Measurements from ENCODE around the gene CDC42BPG.

Gene CDC42BPG

DNA sequence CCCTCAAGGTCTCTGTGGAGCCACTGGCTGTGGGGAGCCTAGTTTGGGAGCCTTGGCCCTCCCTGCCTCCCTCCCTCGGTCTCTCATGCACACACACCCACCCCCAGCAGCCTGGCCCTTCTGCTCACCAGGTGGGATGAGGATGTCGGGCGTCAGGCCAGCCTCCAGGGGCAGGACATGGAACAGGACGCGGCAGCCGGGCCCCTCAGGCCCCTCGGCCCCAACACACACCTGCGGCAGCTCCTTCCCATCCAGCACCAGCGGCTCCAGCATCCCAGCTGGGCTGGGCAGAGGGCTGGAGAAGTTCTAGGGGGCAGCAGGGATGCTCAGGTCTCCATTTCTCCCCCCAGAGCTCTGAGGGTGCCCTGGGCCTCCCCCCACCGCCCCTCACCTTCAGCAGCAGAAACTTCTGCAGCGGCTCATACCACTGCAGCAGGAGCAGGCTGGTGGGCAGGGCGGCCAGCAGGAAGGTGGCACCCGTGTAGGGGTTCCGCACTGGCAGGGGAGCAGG, 52.6 kb downstream of the CDC42BPG start:
- Histone ChIP-seq H2AFZ (ENCODE audit: low read depth, low read length) (no peak overlapping the region), H3K4me3 (ENCODE audit: low read length) (no peak overlapping the region), H3K9me3 (ENCODE audit: low read length) (no peaks in the 10 kb centered on the region), H3K4me1 (ENCODE audit: insufficient read depth, low read length) (no peaks in the 10 kb centered on the region), H3K27me3 (ENCODE audit: insufficient read depth, low read length) (no peaks in the 10 kb centered on the region), H3K36me3 (ENCODE audit: insufficient read depth, low read length) (no peaks in the 10 kb centered on the region)

DNA sequence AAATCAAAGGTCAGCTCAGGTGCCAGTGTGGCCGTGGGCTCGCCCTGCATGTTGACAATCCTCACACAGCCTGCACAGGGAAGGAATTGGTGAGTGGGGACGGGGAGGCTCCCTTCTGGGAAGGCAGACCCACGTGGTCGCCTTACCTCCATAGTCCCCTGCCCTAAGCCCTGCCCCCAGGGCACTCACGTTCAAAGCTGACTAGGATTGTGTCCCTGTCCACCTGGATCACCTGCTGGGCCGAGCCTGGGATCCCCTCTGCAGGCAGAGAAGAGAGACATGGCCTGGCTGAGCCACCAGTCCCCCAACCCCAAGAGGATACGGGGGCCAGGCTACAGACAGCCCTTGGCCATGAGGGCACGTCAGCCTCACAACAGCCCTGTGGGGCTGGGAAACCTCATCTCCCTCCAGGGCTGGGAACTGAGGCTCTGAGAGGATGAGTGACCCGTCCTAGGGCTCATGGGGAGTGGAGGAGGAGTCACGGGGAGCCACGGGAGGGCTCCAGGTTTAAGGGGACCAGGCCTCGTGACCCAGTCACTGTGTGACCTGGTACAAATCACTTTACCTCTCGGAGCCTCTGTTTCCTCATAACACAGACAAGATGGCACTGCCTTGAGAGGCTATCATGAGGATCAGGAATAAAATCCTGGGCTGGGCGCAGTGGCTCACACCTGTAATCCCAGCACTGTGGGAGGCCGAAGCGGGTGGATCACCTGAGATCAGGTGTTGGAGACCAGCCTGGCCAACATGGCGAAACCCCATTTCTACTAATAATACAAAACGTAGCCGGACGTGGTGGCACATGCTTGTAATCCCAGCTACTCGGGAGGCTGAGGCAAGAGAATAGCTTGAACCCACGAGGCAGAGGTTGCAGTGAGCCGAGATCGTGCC, 54.0 kb downstream of the CDC42BPG start:
- H3K36me3 ChIP-seq (ENCODE audit: insufficient read depth, low read length) = no peaks in the 10 kb centered on the region
- H3K4me1 ChIP-seq (ENCODE audit: insufficient read depth, low read length) = no peaks in the 10 kb centered on the region
- H3K9me3 ChIP-seq (ENCODE audit: low read length) = no peaks in the 10 kb centered on the region
- H3K27me3 ChIP-seq (ENCODE audit: insufficient read depth, low read length) = no peaks in the 10 kb centered on the region
- no peak overlapping the region for H2AFZ ChIP-seq (ENCODE audit: low read depth, low read length)
- H3K4me3 ChIP-seq (ENCODE audit: low read length) = no peak overlapping the region

DNA sequence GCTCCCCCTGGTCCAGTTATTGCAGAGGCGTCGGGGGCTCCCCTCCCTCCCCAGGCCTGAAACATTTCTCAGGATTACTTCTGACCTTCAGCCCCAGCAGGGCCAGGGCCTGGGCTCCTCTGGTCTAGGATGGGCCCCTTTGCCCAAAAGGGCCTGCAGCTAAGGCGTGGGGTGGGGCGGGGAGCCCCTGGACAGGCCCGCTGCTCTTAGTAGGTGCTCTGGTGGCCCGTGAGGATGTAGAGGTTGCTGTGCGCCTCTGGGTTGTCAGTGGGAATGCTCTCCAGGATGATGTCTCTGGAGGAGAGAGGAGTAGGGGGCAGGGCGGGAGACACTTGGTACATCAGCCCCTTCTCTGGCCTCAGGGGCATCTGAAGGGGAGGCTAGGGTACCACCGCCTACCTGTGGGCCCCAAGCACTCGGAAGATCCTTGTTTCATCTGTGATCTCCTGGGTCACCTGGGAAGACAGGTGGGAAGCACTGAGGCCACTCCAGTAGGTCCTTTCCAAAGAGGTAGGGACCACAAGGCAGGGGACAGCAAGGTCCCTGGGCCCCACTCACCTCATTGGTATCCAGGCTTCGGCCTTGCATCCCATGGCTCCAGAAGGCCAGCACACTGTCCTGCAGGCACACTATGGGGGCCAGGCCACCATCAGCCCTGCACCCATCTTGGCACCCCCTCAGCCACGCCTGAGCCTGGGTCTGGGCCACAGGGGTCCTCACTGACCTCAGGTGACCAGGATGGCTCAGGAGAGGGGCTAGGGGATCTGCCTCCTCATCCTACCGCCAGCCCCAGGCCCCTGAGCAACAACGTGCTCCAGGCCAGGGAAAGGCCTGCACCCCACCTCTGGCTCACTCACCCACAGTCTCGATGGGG, 54.9 kb downstream of the CDC42BPG start:
- Histone ChIP-seq H3K36me3 (ENCODE audit: insufficient read depth, low read length) (no peaks in the 10 kb centered on the region), H3K9me3 (ENCODE audit: low read length) (no peaks in the 10 kb centered on the region), H3K4me1 (ENCODE audit: insufficient read depth, low read length) (no peaks in the 10 kb centered on the region), H3K27me3 (ENCODE audit: insufficient read depth, low read length) (no peaks in the 10 kb centered on the region), H3K4me3 (ENCODE audit: low read length) (no peak overlapping the region), H2AFZ (ENCODE audit: low read depth, low read length) (no peak overlapping the region)

DNA sequence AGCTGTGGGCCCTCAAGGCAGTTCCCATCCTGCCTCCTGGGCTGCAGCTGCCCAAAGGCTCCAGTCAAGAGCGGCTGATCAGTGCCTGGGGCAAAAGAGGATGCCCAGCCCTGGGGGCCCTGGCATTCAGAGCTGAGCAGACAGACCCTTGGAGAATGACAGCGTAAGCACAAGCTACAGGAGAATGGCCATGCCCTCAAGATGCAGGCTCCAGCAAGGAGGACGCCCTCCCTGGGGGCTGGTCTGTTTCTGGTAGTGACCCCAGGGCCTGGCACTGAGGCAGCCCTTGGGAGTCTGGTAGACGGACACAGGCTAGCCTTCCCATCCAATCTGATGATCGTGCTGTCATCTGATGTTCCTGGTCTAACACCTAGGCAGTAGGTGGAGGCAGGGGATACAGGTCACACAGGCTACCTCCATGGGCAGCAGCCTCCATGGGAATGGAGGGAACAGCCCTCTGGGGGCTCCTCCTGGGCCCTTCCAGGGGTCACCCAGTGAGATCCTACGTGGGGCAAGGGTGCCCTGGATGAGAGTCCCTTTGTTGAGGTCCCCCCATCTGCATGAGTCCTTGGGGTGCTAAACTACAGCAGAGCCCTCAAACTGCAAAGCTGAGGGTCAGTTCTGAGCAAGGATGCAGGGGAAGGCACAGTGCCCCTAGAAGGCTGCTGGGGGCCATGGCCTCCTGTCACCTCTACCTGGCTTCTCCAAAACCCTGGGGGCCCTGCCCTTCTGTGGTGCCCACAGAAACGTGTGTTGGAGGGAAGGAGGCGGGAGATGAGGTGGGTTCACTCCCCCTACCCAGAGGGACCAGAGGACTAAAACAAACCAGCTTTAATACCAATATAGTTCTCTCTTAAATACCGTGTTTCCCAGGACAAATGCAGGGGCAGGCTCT, 55.9 kb downstream of the CDC42BPG start:
- Histone ChIP-seq H3K27me3 (ENCODE audit: insufficient read depth, low read length) (no peaks in the 10 kb centered on the region), H2AFZ (ENCODE audit: low read depth, low read length) (no peak overlapping the region), H3K36me3 (ENCODE audit: insufficient read depth, low read length) (no peaks in the 10 kb centered on the region), H3K4me1 (ENCODE audit: insufficient read depth, low read length) (no peaks in the 10 kb centered on the region), H3K4me3 (ENCODE audit: low read length) (no peak overlapping the region), H3K9me3 (ENCODE audit: low read length) (no peaks in the 10 kb centered on the region)

DNA sequence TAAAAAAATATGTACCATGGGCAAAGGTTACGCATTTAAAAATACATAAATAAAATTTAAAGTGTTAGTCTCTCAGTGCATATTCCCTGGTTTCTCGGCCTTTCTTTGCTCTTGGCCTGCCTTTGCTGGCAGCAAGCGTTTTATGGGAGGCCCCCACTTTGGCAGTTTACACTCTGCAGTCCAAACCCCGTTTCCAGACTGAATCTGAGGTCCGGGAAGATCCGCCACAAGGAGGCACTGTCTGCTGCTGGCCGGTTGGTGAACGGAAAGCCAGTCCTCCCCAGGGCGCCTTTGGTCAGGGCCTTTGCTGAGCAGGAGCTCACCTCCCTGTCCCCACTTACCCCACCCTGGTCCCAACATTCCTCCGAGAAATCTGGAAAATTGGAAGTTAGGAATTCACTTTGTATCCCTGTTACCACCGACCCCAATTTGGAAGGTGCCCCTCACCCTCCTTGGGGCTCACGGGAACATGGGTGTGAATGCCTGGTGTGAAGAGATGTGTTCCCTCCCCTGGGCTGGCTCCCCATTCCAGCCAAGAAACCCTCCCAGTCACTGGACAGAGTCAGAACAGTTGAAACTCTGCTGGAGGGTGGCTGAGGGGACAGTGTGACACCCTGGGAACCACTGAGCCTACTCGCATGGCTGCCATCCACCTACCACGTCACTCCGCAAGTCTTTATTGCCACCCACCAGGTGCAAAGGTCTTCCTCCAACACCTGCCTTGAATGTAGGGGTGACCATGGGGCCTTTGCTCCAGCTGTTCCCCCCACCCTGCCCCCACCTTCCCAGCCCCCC, 56.7 kb downstream of the CDC42BPG start:
- H3K27me3 ChIP-seq (ENCODE audit: insufficient read depth, low read length) = no peaks in the 10 kb centered on the region
- H3K36me3 ChIP-seq (ENCODE audit: insufficient read depth, low read length) = no peaks in the 10 kb centered on the region

DNA sequence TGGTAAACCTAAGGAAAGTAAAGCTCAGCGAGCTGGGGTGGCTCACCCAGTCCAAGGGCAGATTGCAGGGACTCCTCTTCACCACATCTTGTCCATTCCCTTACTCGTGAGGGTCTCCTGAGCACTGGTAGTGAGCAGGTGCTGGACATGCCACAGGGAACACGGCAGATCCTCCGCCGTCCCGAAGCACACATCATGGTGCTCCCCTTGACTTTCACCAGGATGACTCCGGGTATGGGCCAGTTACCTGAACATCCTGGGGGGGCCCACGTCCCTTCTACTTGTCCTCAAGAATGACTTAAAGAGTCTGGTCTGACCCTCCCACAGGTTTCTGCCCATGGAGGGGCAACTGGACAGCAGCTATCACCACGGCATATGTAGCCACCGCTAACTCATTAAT, 58.1 kb downstream of the CDC42BPG start:
- no peaks in the 10 kb centered on the region for H3K9me3 ChIP-seq (ENCODE audit: low read length)
- H3K4me1 ChIP-seq (ENCODE audit: insufficient read depth, low read length) = no peaks in the 10 kb centered on the region
- H3K27me3 ChIP-seq (ENCODE audit: insufficient read depth, low read length) = no peaks in the 10 kb centered on the region
- H3K4me3 ChIP-seq (ENCODE audit: low read length) = no peak overlapping the region
- H2AFZ ChIP-seq (ENCODE audit: low read depth, low read length) = no peak overlapping the region
- peaks cover under 1% of the 10 kb centered on the region for H3K36me3 ChIP-seq (ENCODE audit: insufficient read depth, low read length)

More for the DNA sequence above, 56.7 kb downstream of the CDC42BPG start:
- Histone ChIP-seq H3K4me3 (ENCODE audit: low read length) (no peak overlapping the region), H2AFZ (ENCODE audit: low read depth, low read length) (no peak overlapping the region), H3K4me1 (ENCODE audit: insufficient read depth, low read length) (no peaks in the 10 kb centered on the region), H3K9me3 (ENCODE audit: low read length) (no peaks in the 10 kb centered on the region)

DNA sequence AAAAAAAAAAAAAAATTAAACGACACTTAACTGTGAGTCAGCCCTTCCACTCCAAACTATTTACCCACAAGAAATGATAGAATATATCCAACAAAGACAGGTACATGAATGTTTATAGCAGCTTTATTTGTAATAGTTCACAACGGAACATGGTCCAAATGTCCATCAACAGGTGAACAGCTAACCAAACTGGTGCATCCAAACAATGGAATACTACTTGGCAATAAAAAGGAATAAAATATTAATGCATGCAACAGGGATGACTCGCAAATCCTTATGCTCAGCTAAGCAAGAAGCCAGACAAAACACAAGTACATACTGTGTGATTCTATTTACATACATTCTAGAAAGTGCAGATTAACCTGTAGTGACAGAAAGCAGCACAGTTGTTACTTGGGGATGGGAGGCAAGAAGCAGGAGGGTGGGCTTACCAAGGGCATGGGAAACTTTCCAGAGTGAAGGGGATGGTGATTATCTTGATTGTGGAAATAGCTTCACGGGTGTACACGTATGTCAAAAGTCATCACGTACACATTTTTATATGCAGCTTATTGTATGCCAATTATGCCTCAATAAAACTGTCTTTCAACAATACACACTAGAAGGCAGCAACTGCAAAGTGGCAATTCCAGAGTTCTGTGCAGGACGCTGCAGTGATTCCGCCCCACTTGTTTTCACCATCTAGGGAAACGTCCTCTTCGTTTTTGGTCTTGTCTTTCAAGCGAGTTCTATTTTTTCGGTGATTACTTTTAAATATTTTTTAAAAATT, 59.5 kb downstream of the CDC42BPG start:
- Histone ChIP-seq H3K27me3 (ENCODE audit: insufficient read depth, low read length) (no peaks in the 10 kb centered on the region), H3K9me3 (ENCODE audit: low read length) (no peaks in the 10 kb centered on the region), H3K36me3 (ENCODE audit: insufficient read depth, low read length) (peaks cover 9% of the 10 kb centered on the region), H2AFZ (ENCODE audit: low read depth, low read length) (no peak overlapping the region), H3K4me3 (ENCODE audit: low read length) (no peak overlapping the region), H3K4me1 (ENCODE audit: insufficient read depth, low read length) (no peaks in the 10 kb centered on the region)

DNA sequence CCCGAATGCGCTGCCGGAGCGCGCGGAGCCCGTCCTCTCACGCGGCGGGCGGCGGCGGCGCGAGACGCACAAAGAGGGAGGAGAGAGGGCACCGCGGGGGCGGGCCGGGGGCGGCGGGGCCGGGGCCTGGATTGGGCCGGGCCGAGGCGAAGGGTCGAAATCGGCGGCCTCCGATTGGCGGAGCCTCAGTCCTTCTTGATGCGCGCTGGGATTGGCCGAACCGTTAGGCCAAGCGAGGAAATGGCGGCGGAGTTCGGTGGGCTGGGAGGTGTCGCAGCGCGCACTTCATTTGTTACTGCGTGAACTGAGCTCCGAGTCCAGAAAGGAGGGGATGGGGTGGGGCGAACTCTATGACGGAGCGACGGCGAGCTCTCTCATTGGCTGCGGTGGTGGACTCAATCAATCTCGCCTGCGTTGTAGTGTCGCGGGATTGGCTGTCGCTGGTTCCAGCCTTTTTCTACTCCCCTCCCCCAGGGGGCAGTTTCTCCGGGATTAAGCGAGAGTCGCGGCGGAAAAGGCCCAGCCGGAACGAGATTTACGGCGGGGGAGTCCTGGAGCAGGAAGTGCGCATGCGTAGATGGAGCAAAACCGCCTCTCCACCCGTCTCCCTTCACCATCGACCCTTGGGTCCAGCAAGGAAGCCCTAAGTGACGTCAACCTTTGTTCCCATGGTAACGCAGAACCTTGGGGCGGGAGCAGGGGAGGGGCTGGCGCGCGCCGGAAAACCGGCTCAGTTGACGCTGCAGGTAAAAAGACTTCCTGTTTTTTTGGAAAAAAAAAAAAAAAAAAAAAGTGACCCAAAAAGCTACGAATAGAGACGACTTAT, 65.8 kb downstream of the CDC42BPG start, which contains the start of gene SF1:
Gene SF1 (minus strand): TSS at position 70 of the 826 bp plus-strand sequence. CDS start 150 bp downstream, outside the sequence.
- no peaks in the 10 kb centered on the region for H3K9me3 ChIP-seq (ENCODE audit: low read length)
- H3K4me1 ChIP-seq (ENCODE audit: insufficient read depth, low read length) = peaks cover 28% of the 10 kb centered on the region
- H3K36me3 ChIP-seq (ENCODE audit: insufficient read depth, low read length) = peaks cover 45% of the 10 kb centered on the region
- peak within 1 kb of the TSS; percentile 70 for H2AFZ ChIP-seq (ENCODE audit: low read depth, low read length)
- H3K27me3 ChIP-seq (ENCODE audit: insufficient read depth, low read length) = no peaks in the 10 kb centered on the region
- peak within 1 kb of the TSS; percentile 99 for H3K4me3 ChIP-seq (ENCODE audit: low read length)

DNA sequence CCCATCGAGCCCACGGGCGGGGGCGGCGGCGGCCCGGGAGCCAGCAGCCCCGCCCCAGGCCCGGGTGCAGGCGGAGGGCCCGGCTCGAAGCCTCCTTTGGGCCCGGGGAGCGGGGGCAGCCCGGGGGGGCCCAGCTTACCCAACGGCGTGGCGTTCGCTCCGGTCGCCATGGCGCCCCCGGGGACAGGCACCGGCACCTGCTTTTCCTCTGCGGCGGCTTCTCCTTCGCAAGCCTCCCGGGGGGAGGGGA, 66.3 kb downstream of the CDC42BPG start:
- Histone ChIP-seq H3K27me3 (ENCODE audit: insufficient read depth, low read length) (no peaks in the 10 kb centered on the region), H3K9me3 (ENCODE audit: low read length) (no peaks in the 10 kb centered on the region), H3K4me1 (ENCODE audit: insufficient read depth, low read length) (peaks cover 28% of the 10 kb centered on the region), H3K4me3 (ENCODE audit: low read length) (peak overlapping the region; percentile 99), H2AFZ (ENCODE audit: low read depth, low read length) (no peak overlapping the region), H3K36me3 (ENCODE audit: insufficient read depth, low read length) (peaks cover 51% of the 10 kb centered on the region)

DNA sequence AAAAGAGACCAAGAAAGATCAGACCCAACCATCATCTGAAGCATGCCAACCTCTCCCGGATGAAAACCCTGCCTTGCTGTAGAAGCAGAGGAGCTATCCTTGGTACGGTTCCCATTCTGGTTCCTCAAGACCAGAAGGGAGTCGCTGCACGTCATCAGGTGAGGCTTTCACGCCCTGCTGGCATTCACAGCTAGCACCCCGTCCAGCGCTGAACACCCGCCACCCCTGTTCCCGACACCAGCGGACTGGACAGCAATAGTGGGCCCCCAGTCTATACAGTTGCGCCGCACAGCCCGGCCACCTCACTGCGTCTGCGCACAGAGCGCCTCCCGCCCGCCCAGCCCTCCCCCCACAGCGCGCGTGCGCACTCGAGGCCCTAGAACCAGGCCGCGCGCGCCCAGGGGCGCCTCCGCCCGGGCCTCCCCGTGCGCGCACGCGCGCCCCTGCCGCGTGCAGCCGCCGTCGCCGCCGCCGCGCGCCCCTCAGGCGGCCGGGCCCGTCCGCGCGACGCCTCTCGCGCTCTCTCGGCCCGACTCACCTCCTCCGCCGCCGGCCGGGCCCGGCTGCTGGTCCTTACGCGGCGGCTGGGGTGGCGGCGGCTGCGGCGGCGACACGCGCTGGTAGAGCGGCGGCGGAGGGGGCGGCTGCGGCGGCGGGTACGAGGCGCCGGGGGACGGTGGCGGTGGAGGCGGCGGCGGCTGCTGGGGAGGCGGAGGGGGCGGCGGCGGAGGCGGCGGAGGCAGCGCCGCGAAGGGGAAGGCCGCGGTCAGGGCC, 66.8 kb downstream of the CDC42BPG start:
- H3K4me1 ChIP-seq (ENCODE audit: insufficient read depth, low read length) = peaks cover 28% of the 10 kb centered on the region

More for the DNA sequence above, 66.8 kb downstream of the CDC42BPG start:
- Histone ChIP-seq H3K4me3 (ENCODE audit: low read length) (peak overlapping the region; percentile 99), H3K9me3 (ENCODE audit: low read length) (no peaks in the 10 kb centered on the region), H3K36me3 (ENCODE audit: insufficient read depth, low read length) (peaks cover 56% of the 10 kb centered on the region), H3K27me3 (ENCODE audit: insufficient read depth, low read length) (no peaks in the 10 kb centered on the region), H2AFZ (ENCODE audit: low read depth, low read length) (no peak overlapping the region)
